NCI-H128 (cell line): Measurements from ENCODE around the gene FSIP2.

Experiments used
- DNase-seq: peaks from one replicate; lab custom pipeline; 2025; ENCODE audit not compliant: unreplicated experiment; lab: John Stamatoyannopoulos, UW

FSIP2 gene

GRCh38 chr2:185738679-185739472 is at the start of gene FSIP2:
TSS of gene FSIP2 (plus strand) at chr2:185738804. CDS start at chr2:185738895, 91 bp downstream.
- DNase-seq = no peak

- no peak for DNase-seq
These were observed 48.6 kb upstream of the FSIP2 start for GRCh38 chr2:185689906-185690539.

- DNase-seq = no peak
These were observed 42.8 kb upstream of the FSIP2 start for GRCh38 chr2:185695711-185696235.

- DNase-seq = no peak
These were observed 37.7 kb upstream of the FSIP2 start for GRCh38 chr2:185700883-185701282.

- no peak for DNase-seq
These were observed 3.9 kb upstream of the FSIP2 start for GRCh38 chr2:185734658-185735057.

GRCh38 chr2:185736210-185736609 is 2.4 kb upstream of the FSIP2 start:
- DNase-seq = no peak

- no peak for DNase-seq
These were observed 7.6 kb downstream of the FSIP2 start for GRCh38 chr2:185745864-185746859.

GRCh38 chr2:185757356-185757755 is 18.8 kb downstream of the FSIP2 start:
- no peak for DNase-seq

- DNase-seq = no peak
These were observed 32.8 kb downstream of the FSIP2 start for GRCh38 chr2:185771396-185771795.

GRCh38 chr2:185780890-185781289 is 42.3 kb downstream of the FSIP2 start:
- DNase-seq = no peak

- DNase-seq = no peak
These were observed 43.7 kb downstream of the FSIP2 start for GRCh38 chr2:185782223-185782769.

- DNase-seq = no peak
These were observed 46.6 kb downstream of the FSIP2 start for GRCh38 chr2:185785156-185785555.

- DNase-seq = no peak
These were observed 47.4 kb downstream of the FSIP2 start for GRCh38 chr2:185785851-185786473.

- DNase-seq = no peak
These were observed 48.9 kb downstream of the FSIP2 start for GRCh38 chr2:185787227-185788145.

- no peak for DNase-seq
These were observed 51.8 kb downstream of the FSIP2 start for GRCh38 chr2:185790361-185790760.

- DNase-seq = no peak
These were observed 55.1 kb downstream of the FSIP2 start for GRCh38 chr2:185793532-185794345.

GRCh38 chr2:185796758-185797157 is 58.2 kb downstream of the FSIP2 start:
- no peak for DNase-seq

GRCh38 chr2:185802926-185803325 is 64.3 kb downstream of the FSIP2 start:
- DNase-seq = no peak
